GM18526 (cell line): ENCODE results near the gene CBFA2T3.

Source experiments
- POLR2A ChIP-seq: IDR thresholded peaks from 3 replicates; pipeline ENCODE4 v1.6.1; 2011; ENCODE audit not compliant: insufficient read length; ENCODE audit errors: extremely low read depth

Gene CBFA2T3

GRCh38 chr16:89003831-89004208 lies 26.8 kb upstream of the CBFA2T3 start:
- TF ChIP-seq POLR2A: no peak

GRCh38 chr16:89002851-89003830 lies 26.1 kb upstream of the CBFA2T3 start:
- no peak for TF ChIP-seq POLR2A

GRCh38 chr16:89001117-89002027 lies 24.4 kb upstream of the CBFA2T3 start:
- no peak for TF ChIP-seq POLR2A

GRCh38 chr16:89000207-89000959 lies 23.4 kb upstream of the CBFA2T3 start:
- TF ChIP-seq POLR2A: no peak

- TF ChIP-seq POLR2A: no peak
These were observed 22.6 kb upstream of the CBFA2T3 start for GRCh38 chr16:88999457-89000206.

DNA sequence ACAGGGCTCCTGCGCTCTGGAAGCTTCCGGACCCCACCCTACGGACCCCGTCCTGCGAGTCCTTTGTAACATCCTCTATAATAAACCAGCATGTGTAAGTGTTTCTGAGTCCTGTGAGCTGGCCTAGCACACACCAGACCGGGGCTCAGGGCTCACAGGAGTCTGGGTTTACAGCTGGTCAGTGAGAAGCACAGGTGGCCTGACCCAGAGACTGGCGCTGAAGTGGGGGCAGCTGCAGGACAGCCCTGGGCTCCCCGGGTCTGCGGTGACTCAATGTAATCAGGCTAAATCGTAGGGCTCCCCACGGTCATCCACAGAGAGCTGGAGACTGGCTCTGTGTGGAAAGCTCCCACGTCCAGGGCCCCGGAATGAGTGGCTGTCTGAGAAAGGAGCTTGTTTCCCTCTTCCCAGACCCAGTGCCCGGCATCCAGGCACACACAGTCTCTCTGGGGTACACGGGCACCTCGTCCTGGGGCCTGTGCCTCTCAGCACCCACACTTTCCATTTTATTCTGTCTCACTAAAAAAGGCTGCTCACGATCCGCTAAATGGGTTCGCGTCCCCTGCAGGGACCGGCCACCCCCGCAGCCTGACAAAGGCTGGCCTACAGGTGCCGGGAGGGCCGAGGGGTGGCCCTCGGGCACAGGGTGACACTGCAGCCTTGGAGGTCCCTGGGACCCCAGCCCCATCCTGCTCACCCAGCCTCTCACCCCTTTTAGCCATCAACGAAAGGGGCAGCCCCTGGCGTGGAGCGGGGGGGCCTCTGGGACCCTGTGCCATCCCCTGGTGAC lies 18.9 kb upstream of the CBFA2T3 start:
- no peak for TF ChIP-seq POLR2A

DNA sequence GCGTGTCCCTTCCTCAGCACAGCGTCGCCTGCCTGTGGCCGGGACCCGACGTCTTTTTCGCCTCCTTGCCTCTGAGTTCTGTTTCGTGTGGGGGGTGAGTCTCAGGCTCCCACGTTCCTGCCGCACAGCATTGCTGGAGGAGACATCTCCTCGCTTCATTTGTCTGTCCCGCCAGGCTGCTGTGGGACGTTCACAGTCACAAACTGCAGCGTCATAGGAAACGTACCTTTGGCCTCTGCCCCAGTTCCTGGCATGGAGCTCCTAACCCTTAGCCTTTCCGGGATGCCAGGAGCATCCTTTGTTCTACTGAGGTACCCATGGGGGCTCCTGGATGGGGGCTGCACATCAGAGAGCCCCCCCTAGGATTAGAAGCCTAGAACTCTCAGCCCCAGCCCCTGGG lies 18.2 kb upstream of the CBFA2T3 start:
- no peak for TF ChIP-seq POLR2A

GRCh38 chr16:88994695-88995094 lies 17.7 kb upstream of the CBFA2T3 start:
- TF ChIP-seq POLR2A: no peak

GRCh38 chr16:88993946-88994600 lies 17.1 kb upstream of the CBFA2T3 start:
- no peak for TF ChIP-seq POLR2A

GRCh38 chr16:88993166-88993761 lies 16.3 kb upstream of the CBFA2T3 start:
- TF ChIP-seq POLR2A: no peak

DNA sequence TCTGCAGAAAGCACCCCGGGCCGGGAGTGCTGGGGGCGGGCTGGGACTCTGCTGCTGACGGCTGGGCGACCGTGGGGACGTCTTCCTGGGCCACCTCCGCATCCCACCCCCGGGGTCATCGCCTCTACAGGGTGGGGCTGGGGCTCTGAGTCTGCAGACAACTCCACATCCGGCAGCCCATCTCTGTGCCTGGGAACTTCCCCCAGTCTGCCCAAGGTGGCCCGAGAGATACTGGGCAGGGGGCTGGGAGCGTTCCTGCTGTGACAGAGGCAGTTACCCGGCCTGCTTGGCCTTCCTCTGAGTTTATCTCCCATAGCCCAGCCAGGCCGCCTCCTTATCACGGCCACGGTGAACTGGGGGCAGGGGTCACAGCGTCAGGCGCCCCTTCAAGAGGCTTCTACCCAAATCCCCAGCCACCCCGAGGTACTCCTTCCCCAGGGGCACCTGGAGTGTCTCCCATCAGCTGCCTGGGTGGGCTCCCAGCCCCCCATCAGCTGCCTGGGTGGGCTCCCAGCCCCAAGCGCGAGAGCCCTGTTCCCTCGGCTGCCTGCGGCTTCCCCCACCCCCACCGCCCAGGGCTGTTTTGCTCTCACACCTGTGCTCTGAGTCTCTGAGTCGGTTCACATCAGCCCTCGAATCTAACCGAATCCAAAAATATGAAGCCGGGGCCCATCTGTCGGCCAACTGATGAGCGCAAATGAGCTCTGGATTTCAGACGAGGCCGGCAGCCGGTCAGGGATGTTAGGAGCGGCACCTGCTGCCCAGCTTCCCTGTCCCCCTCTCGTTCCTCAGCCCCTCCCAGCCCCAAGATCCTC lies 15.6 kb upstream of the CBFA2T3 start:
- no peak for TF ChIP-seq POLR2A

GRCh38 chr16:88991813-88992350 lies 14.9 kb upstream of the CBFA2T3 start:
- no peak for TF ChIP-seq POLR2A
